T47D (cell line): ENCODE results near the gene LCE2C.
"Not testable (repeated sequence)": the region's sequence is repeated elsewhere in the genome, so short reads cannot be mapped to it uniquely, and the experiment has no call there.

Experiments used
- DNase-seq, 2 experiments: peaks; one replicate each; pipeline versions ENCODE4 v3.0.0 to v3.0.0-alpha.2; 2011 to 2012; ENCODE audit warnings: low read depth in 1 of 2, low spot score in 1 of 2
- JUND ChIP-seq: IDR thresholded peaks from 2 replicates; pipeline ENCODE4 v1.6.1; 2012; ENCODE audit warnings: low read depth
- in situ Hi-C: cut with HindIII; loops from 2 replicates; pipeline ENCODE4 v1.10.0; 2016; ENCODE audit warnings: low sequenced_read_pairs, low pct_unique_long_range_greater_than_20kb

The LCE2C gene

GRCh38 chr1:152674983-152675382 is at the start of gene LCE2C:
Gene LCE2C (plus strand): TSS chr1:152675279. CDS start chr1:152676016, 737 bp downstream.
- in situ Hi-C loops, DNase-seq: not testable (repeated sequence)

GRCh38 chr1:152626744-152627143 is 48.3 kb upstream of the LCE2C start:
- in situ Hi-C loops, result no loop called here
- peak in 1 of 2 experiments; percentile 0 for DNase-seq
- no peak for TF ChIP-seq JUND

- TF ChIP-seq JUND, result no peak
- in situ Hi-C loops, result no loop called here
- DNase-seq, result peak in 1 of 2 experiments; percentile 12
These were observed 44.5 kb upstream of the LCE2C start for GRCh38 chr1:152630596-152630995.

- DNase-seq, result no peak
- in situ Hi-C loops, result no loop called here
- TF ChIP-seq JUND, result no peak
These were observed 34.7 kb upstream of the LCE2C start for GRCh38 chr1:152640351-152640750.

GRCh38 chr1:152643945-152644344 is 31.1 kb upstream of the LCE2C start:
- DNase-seq, result no peak
- no peak for TF ChIP-seq JUND
- in situ Hi-C loops, result no loop called here

GRCh38 chr1:152645146-152645545 is 29.9 kb upstream of the LCE2C start:
- in situ Hi-C loops, result no loop called here

GRCh38 chr1:152646656-152647055 is 28.4 kb upstream of the LCE2C start:
- no peak for TF ChIP-seq JUND
- in situ Hi-C loops, result no loop called here
- no peak for DNase-seq

More at GRCh38 chr1:152645146-152645545, 29.9 kb upstream of the LCE2C start:
- DNase-seq, result peak in 1 of 2 experiments; percentile 57
- no peak for TF ChIP-seq JUND

GRCh38 chr1:152654110-152654509 is 21.0 kb upstream of the LCE2C start:
- no peak for TF ChIP-seq JUND
- in situ Hi-C loops, result no loop called here

GRCh38 chr1:152656459-152656858 is 18.6 kb upstream of the LCE2C start:
- in situ Hi-C loops, result no loop called here
- TF ChIP-seq JUND, result no peak
- DNase-seq, result no peak

More at GRCh38 chr1:152654110-152654509, 21.0 kb upstream of the LCE2C start:
- DNase-seq, result peak; percentile 56 to 88

- in situ Hi-C loops, result no loop called here
- DNase-seq, result no peak
- TF ChIP-seq JUND, result no peak
These were observed 17.4 kb upstream of the LCE2C start for GRCh38 chr1:152657677-152658076.

- no peak for DNase-seq
- no peak for TF ChIP-seq JUND
- in situ Hi-C loops, result no loop called here
These were observed 16.4 kb upstream of the LCE2C start for GRCh38 chr1:152658649-152659048.

GRCh38 chr1:152663098-152663497 is 12.0 kb upstream of the LCE2C start, which contains the start of gene LCE2D:
Gene LCE2D (plus strand): TSS chr1:152663380. CDS start chr1:152664106, 726 bp downstream.
- TF ChIP-seq JUND, result no peak
- no peak for DNase-seq
- in situ Hi-C loops, result no loop called here

- DNase-seq, in situ Hi-C loops: not testable (repeated sequence)
These were observed 8.9 kb upstream of the LCE2C start for GRCh38 chr1:152666171-152666570.

- DNase-seq, result no peak
- in situ Hi-C loops, result no loop called here
- TF ChIP-seq JUND, result no peak
These were observed 7.4 kb upstream of the LCE2C start for GRCh38 chr1:152667648-152668047.
